Epithelial cell of esophagus (primary cell): ENCODE data around the gene ADAT2.
"Not testable (repeated sequence)": the region's sequence is repeated elsewhere in the genome, so short reads cannot be mapped to it uniquely, and the experiment has no call there.

Source experiments
- DNase-seq: peaks from one replicate; pipeline ENCODE4 v3.0.0; 2010; ENCODE audit warnings: low read depth
- H3K4me3 ChIP-seq: 2 replicates; pipeline ENCODE4 v1.5.1; 2011; ENCODE audit warnings: mild to moderate bottlenecking, low read length, control low read depth
- CTCF ChIP-seq: IDR thresholded peaks from 2 replicates; pipeline ENCODE4 v1.5.1; 2011; ENCODE audit warnings: low read depth, mild to moderate bottlenecking, low read length, control low read depth, inconsistent platforms; ENCODE audit not compliant: insufficient read depth; ENCODE audit errors: missing control alignments

ADAT2 gene

GRCh38 chr6:143457563-143458359 is 7.3 kb upstream of the ADAT2 start:
- no peak for TF ChIP-seq CTCF
- no peak overlapping the region for H3K4me3 ChIP-seq
- peak; percentile 38 for DNase-seq

GRCh38 chr6:143451531-143451930 is 1.0 kb upstream of the ADAT2 start:
- no peak for TF ChIP-seq CTCF
- DNase-seq: peak; percentile 60
- peak overlapping the region; percentile 97 for H3K4me3 ChIP-seq

GRCh38 chr6:143449714-143450452 is 612 bp downstream of the ADAT2 start:
- TF ChIP-seq CTCF: no peak
- peak overlapping the region; percentile 97 for H3K4me3 ChIP-seq
- DNase-seq: peak; percentile 8

- no peak for TF ChIP-seq CTCF
- peak; percentile 2 for DNase-seq
- H3K4me3 ChIP-seq: peak overlapping the region; percentile 97
These were observed 1.3 kb downstream of the ADAT2 start for GRCh38 chr6:143449082-143449713.

- not testable (repeated sequence) for DNase-seq, H3K4me3 ChIP-seq
These were observed 2.6 kb downstream of the ADAT2 start for GRCh38 chr6:143447865-143448264.

- no peak for DNase-seq
- no peak for TF ChIP-seq CTCF
These were observed 7.4 kb downstream of the ADAT2 start for GRCh38 chr6:143443096-143443495.

More at GRCh38 chr6:143443096-143443495, 7.4 kb downstream of the ADAT2 start:
- no peak overlapping the region for H3K4me3 ChIP-seq
